ENCODE results near the gene NTRK1. TPM values are rescaled to one million over a fixed set of nuclear protein-coding genes. Genes with fewer than 3 reads are reported as not detected.
A peak's percentile ranks its signal among the peaks of the same experiment; 100 is the strongest.

The NTRK1 gene
- total and polyA plus RNA-seq, 2 donors (not counting 1 experiment from before 2014, with no cell fraction given), result not detected

- no peak for TF ChIP-seq CTCF (conservative IDR thresholded peaks at IDR 0.05 in 1 of 2, IDR thresholded peaks at IDR 0.05 in 1 of 2; ENCODE audit: low read depth in 1 of 2, low read length in 2 of 2)
- no peak for TF ChIP-seq EZH2 (IDR thresholded peaks at IDR 0.05; ENCODE audit: low read length, missing control alignments)
- Histone ChIP-seq H3K4me1 (ENCODE audit: control insufficient read depth, extremely low read depth, insufficient read depth, low read length) (peaks cover 16% of the 10 kb centered on the region), H4K20me1 (ENCODE audit: control insufficient read depth, extremely low read depth, insufficient read depth, low read length) (no peaks in the 10 kb centered on the region), H3K36me3 (ENCODE audit: control insufficient read depth, insufficient read depth, low read length) (no peaks in the 10 kb centered on the region), H3K27ac (ENCODE audit: insufficient read depth, low read length) (no peak overlapping the region), H3K27me3 (ENCODE audit: control insufficient read depth, insufficient read depth, low read length) (peaks cover 5% of the 10 kb centered on the region), H3K4me2 (ENCODE audit: extremely low read depth, insufficient read depth, low read length) (peak overlapping the region; percentile 68), H3K79me2 (ENCODE audit: control insufficient read depth, insufficient read depth, low read length) (no peaks in the 10 kb centered on the region), H2AFZ (ENCODE audit: low read length) (peak overlapping the region; percentile 55), H3K4me3 (replicated peaks in 1 of 4; ENCODE audit: control extremely low read depth in 1 of 4, insufficient read depth in 1 of 4, low read depth in 3 of 4, low read length in 4 of 4) (peak overlapping the region in 2 of 4 experiments; percentile 22 to 35), H3K9me3 (ENCODE audit: control insufficient read depth, insufficient read depth, low read depth, low read length) (no peaks in the 10 kb centered on the region), H3K9ac (ENCODE audit: insufficient read depth, low read length) (peak overlapping the region; percentile 16)
- DNase-seq (ENCODE audit: low read depth in 2 of 2), result no peak
Measured at GRCh38 chr1:156813298-156813697, 47.4 kb upstream of the NTRK1 start.

- peak overlapping the region; percentile 23 for H3K9ac ChIP-seq (ENCODE audit: insufficient read depth, low read length)
- no peak overlapping the region for H3K27ac ChIP-seq (ENCODE audit: insufficient read depth, low read length)
- H3K79me2 ChIP-seq (ENCODE audit: control insufficient read depth, insufficient read depth, low read length), result no peaks in the 10 kb centered on the region
- peak overlapping the region; percentile 55 for H2AFZ ChIP-seq (ENCODE audit: low read length)
- TF ChIP-seq CTCF (conservative IDR thresholded peaks at IDR 0.05 in 1 of 2, IDR thresholded peaks at IDR 0.05 in 1 of 2; ENCODE audit: low read depth in 1 of 2, low read length in 2 of 2) (peak; percentile 35 to 58), EZH2 (IDR thresholded peaks at IDR 0.05; ENCODE audit: low read length, missing control alignments) (no peak)
- H3K4me2 ChIP-seq (ENCODE audit: extremely low read depth, insufficient read depth, low read length), result peak overlapping the region; percentile 68
- H4K20me1 ChIP-seq (ENCODE audit: control insufficient read depth, extremely low read depth, insufficient read depth, low read length), result no peaks in the 10 kb centered on the region
- H3K36me3 ChIP-seq (ENCODE audit: control insufficient read depth, insufficient read depth, low read length), result no peaks in the 10 kb centered on the region
- peaks cover 5% of the 10 kb centered on the region for H3K27me3 ChIP-seq (ENCODE audit: control insufficient read depth, insufficient read depth, low read length)
- peak; percentile 37 to 64 for DNase-seq (ENCODE audit: low read depth in 2 of 2)
- H3K9me3 ChIP-seq (ENCODE audit: control insufficient read depth, insufficient read depth, low read depth, low read length), result no peaks in the 10 kb centered on the region
- peaks cover 16% of the 10 kb centered on the region for H3K4me1 ChIP-seq (ENCODE audit: control insufficient read depth, extremely low read depth, insufficient read depth, low read length)
- H3K4me3 ChIP-seq (replicated peaks in 1 of 4; ENCODE audit: control extremely low read depth in 1 of 4, insufficient read depth in 1 of 4, low read depth in 3 of 4, low read length in 4 of 4), result peak overlapping the region in 2 of 4 experiments; percentile 22 to 35
Measured at GRCh38 chr1:156813750-156814570, 46.7 kb upstream of the NTRK1 start.

- no peak overlapping the region for H3K9ac ChIP-seq (ENCODE audit: insufficient read depth, low read length)
- peaks cover 16% of the 10 kb centered on the region for H3K4me1 ChIP-seq (ENCODE audit: control insufficient read depth, extremely low read depth, insufficient read depth, low read length)
- H3K79me2 ChIP-seq (ENCODE audit: control insufficient read depth, insufficient read depth, low read length), result no peaks in the 10 kb centered on the region
- H3K27me3 ChIP-seq (ENCODE audit: control insufficient read depth, insufficient read depth, low read length), result peaks cover 5% of the 10 kb centered on the region
- no peak overlapping the region for H3K4me2 ChIP-seq (ENCODE audit: extremely low read depth, insufficient read depth, low read length)
- no peak overlapping the region for H3K4me3 ChIP-seq (replicated peaks in 1 of 4; ENCODE audit: control extremely low read depth in 1 of 4, insufficient read depth in 1 of 4, low read depth in 3 of 4, low read length in 4 of 4)
- no peak for DNase-seq (ENCODE audit: low read depth in 2 of 2)
- H3K9me3 ChIP-seq (ENCODE audit: control insufficient read depth, insufficient read depth, low read depth, low read length), result no peaks in the 10 kb centered on the region
- H2AFZ ChIP-seq (ENCODE audit: low read length), result no peak overlapping the region
- TF ChIP-seq CTCF (conservative IDR thresholded peaks at IDR 0.05 in 1 of 2, IDR thresholded peaks at IDR 0.05 in 1 of 2; ENCODE audit: low read depth in 1 of 2, low read length in 2 of 2) (no peak), EZH2 (IDR thresholded peaks at IDR 0.05; ENCODE audit: low read length, missing control alignments) (no peak)
- H4K20me1 ChIP-seq (ENCODE audit: control insufficient read depth, extremely low read depth, insufficient read depth, low read length), result no peaks in the 10 kb centered on the region
- H3K27ac ChIP-seq (ENCODE audit: insufficient read depth, low read length), result no peak overlapping the region
- H3K36me3 ChIP-seq (ENCODE audit: control insufficient read depth, insufficient read depth, low read length), result no peaks in the 10 kb centered on the region
Measured at GRCh38 chr1:156814571-156815260, 45.9 kb upstream of the NTRK1 start.
